Stimulated activated CD4-positive, alpha-beta T cell treated with anti-CD3 and anti-CD28 coated beads, Interleukin-2, amount 100 ng/mL, for 4 hours (primary cell): Measurements from ENCODE around the gene WNT3A.

Experiments
- DNase-seq: peaks from one replicate; pipeline ENCODE4 v3.0.0-alpha.2; 2020; ENCODE audit warnings: low read depth

The WNT3A gene

GRCh38 chr1:228031276-228031995 lies 24.6 kb downstream of the WNT3A start:
- no peak for DNase-seq

- no peak for DNase-seq
These were observed 25.2 kb downstream of the WNT3A start for GRCh38 chr1:228032041-228032440.

- DNase-seq: no peak
These were observed 26.6 kb downstream of the WNT3A start for GRCh38 chr1:228033376-228033775.

GRCh38 chr1:228034954-228035837 lies 28.4 kb downstream of the WNT3A start:
- no peak for DNase-seq

GRCh38 chr1:228035844-228036243 lies 29.0 kb downstream of the WNT3A start:
- DNase-seq: no peak

- no peak for DNase-seq
These were observed 30.0 kb downstream of the WNT3A start for GRCh38 chr1:228036701-228037231.

- peak; percentile 11 for DNase-seq
These were observed 30.9 kb downstream of the WNT3A start for GRCh38 chr1:228037401-228038386.

GRCh38 chr1:228038387-228039005 lies 31.7 kb downstream of the WNT3A start:
- DNase-seq: no peak

- no peak for DNase-seq
These were observed 32.5 kb downstream of the WNT3A start for GRCh38 chr1:228039006-228039903.

- no peak for DNase-seq
These were observed 33.2 kb downstream of the WNT3A start for GRCh38 chr1:228039986-228040385.

- DNase-seq: no peak
These were observed 34.5 kb downstream of the WNT3A start for GRCh38 chr1:228041316-228041715.

GRCh38 chr1:228042508-228042907 lies 35.7 kb downstream of the WNT3A start:
- no peak for DNase-seq

GRCh38 chr1:228043281-228043848 lies 36.6 kb downstream of the WNT3A start:
- no peak for DNase-seq

GRCh38 chr1:228044961-228045360 lies 38.2 kb downstream of the WNT3A start:
- DNase-seq: no peak

- no peak for DNase-seq
These were observed 38.6 kb downstream of the WNT3A start for GRCh38 chr1:228045405-228045804.

GRCh38 chr1:228045871-228046270 lies 39.1 kb downstream of the WNT3A start:
- no peak for DNase-seq

- no peak for DNase-seq
These were observed 39.8 kb downstream of the WNT3A start for GRCh38 chr1:228046421-228047182.

GRCh38 chr1:228047183-228047466 lies 40.3 kb downstream of the WNT3A start:
- no peak for DNase-seq

GRCh38 chr1:228048120-228048519 lies 41.3 kb downstream of the WNT3A start:
- no peak for DNase-seq
